ENCODE data around the gene FXN. TPM values are rescaled to one million over a fixed set of nuclear protein-coding genes. Genes with fewer than 3 reads are reported as not detected.

Gene FXN
- total and polyA plus RNA-seq, 2 donors from 2014 or later: 12.9 to 21.1 TPM

DNA sequence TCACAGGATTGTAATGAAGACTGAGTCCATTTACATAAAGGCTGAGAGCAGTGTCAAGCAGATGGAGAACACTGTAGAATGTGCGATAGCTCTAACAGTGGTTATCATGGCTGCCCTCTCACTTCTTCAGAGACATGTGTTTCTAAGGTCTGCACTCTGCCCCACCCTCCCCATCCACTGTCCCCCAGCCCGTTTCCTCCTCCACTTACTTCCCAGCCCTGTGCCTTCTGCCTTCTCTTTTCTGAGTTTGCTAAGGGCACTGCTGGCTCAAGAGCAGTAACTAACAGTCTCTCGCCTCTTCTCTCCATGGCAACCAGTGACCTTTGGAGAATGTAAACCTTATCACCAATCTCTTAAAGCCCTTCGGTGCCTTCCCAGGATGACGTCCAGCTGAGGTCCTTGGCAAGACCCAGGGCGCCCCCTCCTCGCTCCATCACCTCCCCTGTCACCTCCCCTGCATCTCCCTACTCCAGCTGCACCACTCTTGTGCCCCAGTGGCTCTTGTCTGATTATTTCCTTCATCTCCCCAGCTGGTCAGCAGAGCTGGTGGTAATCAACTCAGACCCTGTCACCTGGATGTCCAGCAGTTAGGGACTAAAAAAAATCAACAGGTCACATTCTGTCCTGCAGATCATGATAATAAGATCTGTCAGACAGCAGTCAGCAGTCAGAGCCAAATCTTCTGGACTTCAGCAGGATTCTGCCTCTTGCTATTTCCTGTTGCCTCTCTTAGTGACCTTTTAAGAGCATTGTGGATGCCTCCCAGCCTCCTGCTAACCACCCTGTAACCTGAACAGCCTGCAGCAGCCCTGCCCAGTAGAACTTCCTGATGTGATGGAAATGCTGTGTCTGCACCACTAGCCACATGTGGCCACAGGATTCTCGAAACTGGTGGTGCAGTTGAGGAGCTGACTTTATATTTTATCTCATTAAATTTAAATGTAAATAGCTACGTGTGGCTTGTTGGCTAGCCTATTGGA is 9.0 kb downstream of the FXN start:
- TF ChIP-seq, protein P1, sequence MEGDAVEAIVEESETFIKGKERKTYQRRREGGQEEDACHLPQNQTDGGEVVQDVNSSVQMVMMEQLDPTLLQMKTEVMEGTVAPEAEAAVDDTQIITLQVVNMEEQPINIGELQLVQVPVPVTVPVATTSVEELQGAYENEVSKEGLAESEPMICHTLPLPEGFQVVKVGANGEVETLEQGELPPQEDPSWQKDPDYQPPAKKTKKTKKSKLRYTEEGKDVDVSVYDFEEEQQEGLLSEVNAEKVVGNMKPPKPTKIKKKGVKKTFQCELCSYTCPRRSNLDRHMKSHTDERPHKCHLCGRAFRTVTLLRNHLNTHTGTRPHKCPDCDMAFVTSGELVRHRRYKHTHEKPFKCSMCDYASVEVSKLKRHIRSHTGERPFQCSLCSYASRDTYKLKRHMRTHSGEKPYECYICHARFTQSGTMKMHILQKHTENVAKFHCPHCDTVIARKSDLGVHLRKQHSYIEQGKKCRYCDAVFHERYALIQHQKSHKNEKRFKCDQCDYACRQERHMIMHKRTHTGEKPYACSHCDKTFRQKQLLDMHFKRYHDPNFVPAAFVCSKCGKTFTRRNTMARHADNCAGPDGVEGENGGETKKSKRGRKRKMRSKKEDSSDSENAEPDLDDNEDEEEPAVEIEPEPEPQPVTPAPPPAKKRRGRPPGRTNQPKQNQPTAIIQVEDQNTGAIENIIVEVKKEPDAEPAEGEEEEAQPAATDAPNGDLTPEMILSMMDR (IDR thresholded peaks at IDR 0.05; ENCODE audit: borderline replicate concordance, extremely low read depth, insufficient read depth): no peak
- Histone ChIP-seq H3K4me3 (ENCODE audit: low read length in 3 of 3) (no peak overlapping the region), H3K36me3 (ENCODE audit: control insufficient read depth in 2 of 3, insufficient read depth in 3 of 3, low read length in 3 of 3) (peaks cover 0 to 7% (median 4%) of the 10 kb centered on the region in 3 donors), H3K9me3 (ENCODE audit: control insufficient read depth in 2 of 3, insufficient read depth in 1 of 3, low read length in 3 of 3) (no peaks in the 10 kb centered on the region), H3K9ac (ENCODE audit: low read length in 3 of 3) (no peak overlapping the region), H3K27me3 (ENCODE audit: control insufficient read depth, insufficient read depth, low read length) (no peaks in the 10 kb centered on the region), H3K27ac (ENCODE audit: low read depth in 2 of 2, low read length in 2 of 2) (peak overlapping the region in 1 of 2 donors; percentile 22), H3K4me1 (ENCODE audit: control insufficient read depth in 2 of 3, insufficient read depth in 2 of 3, low read depth in 1 of 3, low read length in 3 of 3) (peaks cover 0 to 6% (median 5%) of the 10 kb centered on the region in 3 donors)
- intact Hi-C loops (cut with DNase I): no loop called here
- FAIRE-seq: no peak
- DNase-seq: peak in 3 of 5 donors; percentile 51 to 58 (median 56)

DNA sequence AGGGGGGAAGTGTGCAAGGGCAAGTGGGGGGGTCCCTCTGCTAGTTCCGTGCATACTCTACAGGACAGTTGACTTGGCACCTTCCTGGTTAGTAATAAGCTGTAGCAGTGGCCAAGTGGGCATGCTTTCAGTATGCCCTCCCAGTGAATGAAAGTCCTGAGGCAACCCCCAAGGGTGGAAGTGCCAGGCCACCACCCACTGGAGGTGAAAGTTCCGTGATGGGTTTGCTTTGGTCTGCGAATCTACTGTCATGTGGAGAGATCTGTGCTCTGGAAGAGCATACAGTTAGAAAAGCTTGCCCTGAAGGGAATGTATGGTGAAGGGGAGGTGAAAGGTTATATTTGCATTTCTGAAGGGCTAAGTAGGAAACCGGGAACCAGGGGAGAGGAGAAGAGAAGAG is 10.3 kb downstream of the FXN start:
- H3K9me3 ChIP-seq (ENCODE audit: control insufficient read depth in 2 of 3, insufficient read depth in 1 of 3, low read length in 3 of 3): no peaks in the 10 kb centered on the region
- no peak overlapping the region for H3K9ac ChIP-seq (ENCODE audit: low read length in 3 of 3)
- H3K4me1 ChIP-seq (ENCODE audit: control insufficient read depth in 2 of 3, insufficient read depth in 2 of 3, low read depth in 1 of 3, low read length in 3 of 3): peaks cover 0 to 6% (median 5%) of the 10 kb centered on the region in 3 donors
- H3K27ac ChIP-seq (ENCODE audit: low read depth in 2 of 2, low read length in 2 of 2): no peak overlapping the region
- intact Hi-C loops (cut with DNase I): no loop called here
- DNase-seq (no peak), FAIRE-seq (no peak)
- no peaks in the 10 kb centered on the region for H3K27me3 ChIP-seq (ENCODE audit: control insufficient read depth, insufficient read depth, low read length)
- no peak overlapping the region for H3K4me3 ChIP-seq (ENCODE audit: low read length in 3 of 3)
- TF ChIP-seq, protein P1 (IDR thresholded peaks at IDR 0.05; ENCODE audit: borderline replicate concordance, extremely low read depth, insufficient read depth): no peak
- peaks cover 0 to 10% (median 4%) of the 10 kb centered on the region in 3 donors for H3K36me3 ChIP-seq (ENCODE audit: control insufficient read depth in 2 of 3, insufficient read depth in 3 of 3, low read length in 3 of 3)

DNA sequence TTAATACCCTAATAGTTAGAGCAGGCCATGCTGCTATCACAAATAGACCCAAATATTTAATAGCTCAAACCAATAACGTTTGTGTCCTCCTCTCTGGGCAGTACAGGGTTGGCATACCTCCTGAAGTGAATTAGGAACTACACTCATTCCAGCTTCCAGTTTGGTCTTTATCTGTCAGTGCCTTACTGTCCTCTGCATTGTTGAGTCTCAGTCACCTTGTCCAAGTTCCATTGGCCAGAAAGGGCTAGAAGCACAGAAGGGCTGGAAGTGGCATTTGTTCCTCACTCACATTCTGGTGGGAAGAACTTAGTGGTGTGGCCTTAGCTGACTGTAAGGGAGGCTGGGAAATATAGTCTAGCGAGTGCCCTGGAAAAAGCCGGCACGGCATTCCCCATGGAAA is 11.2 kb downstream of the FXN start:
- TF ChIP-seq, protein P1 (IDR thresholded peaks at IDR 0.05; ENCODE audit: borderline replicate concordance, extremely low read depth, insufficient read depth): no peak
- Histone ChIP-seq H3K9me3 (ENCODE audit: control insufficient read depth in 2 of 3, insufficient read depth in 1 of 3, low read length in 3 of 3) (no peaks in the 10 kb centered on the region), H3K9ac (ENCODE audit: low read length in 3 of 3) (no peak overlapping the region), H3K36me3 (ENCODE audit: control insufficient read depth in 2 of 3, insufficient read depth in 3 of 3, low read length in 3 of 3) (peaks cover 0 to 10% (median 4%) of the 10 kb centered on the region in 3 donors), H3K27me3 (ENCODE audit: control insufficient read depth, insufficient read depth, low read length) (no peaks in the 10 kb centered on the region), H3K4me3 (ENCODE audit: low read length in 3 of 3) (no peak overlapping the region), H3K27ac (ENCODE audit: low read depth in 2 of 2, low read length in 2 of 2) (no peak overlapping the region), H3K4me1 (ENCODE audit: control insufficient read depth in 2 of 3, insufficient read depth in 2 of 3, low read depth in 1 of 3, low read length in 3 of 3) (peaks cover 0 to 6% (median 5%) of the 10 kb centered on the region in 3 donors)
- intact Hi-C loops (cut with DNase I): no loop called here
- no peak for DNase-seq
- no peak for FAIRE-seq

Data from kidney (tissue), 14 donors.